GM19099 (cell line): ENCODE measurements around the gene SMCP.

Source experiments
- POLR2A ChIP-seq: IDR thresholded peaks from 3 replicates; pipeline ENCODE4 v1.6.1; 2011; ENCODE audit warnings: low read depth; ENCODE audit not compliant: insufficient read length; ENCODE audit errors: extremely low read depth

Gene SMCP

GRCh38 chr1:152878042-152878441 is at the start of gene SMCP:
TSS of gene SMCP (plus strand) at chr1:152878322. CDS start at chr1:152884423, 6,101 bp downstream.
- no peak for TF ChIP-seq POLR2A

- no peak for TF ChIP-seq POLR2A
Observed at GRCh38 chr1:152836870-152837269, 41.3 kb upstream of the SMCP start.

- no peak for TF ChIP-seq POLR2A
Observed at GRCh38 chr1:152842556-152842955, 35.6 kb upstream of the SMCP start, which contains the start of gene LCE6A. TSS of gene LCE6A (plus strand) at chr1:152842856. CDS start at chr1:152843521, 665 bp downstream.

- no peak for TF ChIP-seq POLR2A
Observed at GRCh38 chr1:152855661-152856060, 22.5 kb upstream of the SMCP start.

GRCh38 chr1:152858062-152858461 is 20.1 kb upstream of the SMCP start:
- TF ChIP-seq POLR2A = no peak

- no peak for TF ChIP-seq POLR2A
Observed at GRCh38 chr1:152859696-152860095, 18.4 kb upstream of the SMCP start, which contains the start of gene LCE7A. TSS of gene LCE7A (plus strand) at chr1:152859996. CDS start at chr1:152860698, 702 bp downstream.

GRCh38 chr1:152860129-152860528 is 18.0 kb upstream of the SMCP start:
- no peak for TF ChIP-seq POLR2A

- TF ChIP-seq POLR2A = no peak
Observed at GRCh38 chr1:152861374-152861773, 16.7 kb upstream of the SMCP start.

- no peak for TF ChIP-seq POLR2A
Observed at GRCh38 chr1:152864443-152864842, 13.7 kb upstream of the SMCP start.

GRCh38 chr1:152866321-152866720 is 11.8 kb upstream of the SMCP start:
- no peak for TF ChIP-seq POLR2A

GRCh38 chr1:152869808-152870419 is 8.2 kb upstream of the SMCP start:
- TF ChIP-seq POLR2A = no peak

GRCh38 chr1:152870831-152871730 is 7.0 kb upstream of the SMCP start:
- no peak for TF ChIP-seq POLR2A

- no peak for TF ChIP-seq POLR2A
Observed at GRCh38 chr1:152871731-152872126, 6.4 kb upstream of the SMCP start.

GRCh38 chr1:152873495-152873894 is 4.6 kb upstream of the SMCP start:
- no peak for TF ChIP-seq POLR2A

GRCh38 chr1:152876827-152877226 is 1.3 kb upstream of the SMCP start:
- TF ChIP-seq POLR2A = no peak
